NCI-H2196 treated with DMSO at 0.1 percent for 48 hours (cell line): ENCODE data around the gene CXorf38.
"Not testable (repeated sequence)": the region's sequence is repeated elsewhere in the genome, so short reads cannot be mapped to it uniquely, and the experiment has no call there.

Source experiments
- DNase-seq: peaks from one replicate; lab custom pipeline; 2025; ENCODE audit not compliant: unreplicated experiment; lab: John Stamatoyannopoulos, UW

The CXorf38 gene

DNA sequence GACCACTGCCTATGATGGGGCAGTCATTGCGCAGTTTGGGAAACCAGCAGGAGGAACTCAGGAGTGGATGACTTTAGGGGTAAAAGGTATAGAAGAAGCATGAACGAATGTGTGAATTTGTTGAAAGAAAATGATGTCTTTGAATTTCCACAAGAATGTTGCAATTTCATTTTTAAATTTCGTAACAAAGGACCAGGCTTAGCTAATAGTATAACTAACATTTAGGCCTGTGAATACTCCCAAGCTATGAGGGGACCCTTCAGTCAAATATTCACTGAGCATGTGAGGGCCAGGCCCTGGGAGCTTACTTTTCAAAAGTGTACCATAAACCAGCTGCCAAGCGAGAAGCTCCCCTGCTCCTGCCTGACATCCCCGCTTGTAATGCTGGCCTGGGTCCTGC, 18.9 kb downstream of the CXorf38 start:
- no peak for DNase-seq

- DNase-seq, result no peak
Observed at GRCh38 chrX:40625294-40625693, 22.1 kb downstream of the CXorf38 start.

- DNase-seq, result no peak
Observed at GRCh38 chrX:40623665-40624064, 23.7 kb downstream of the CXorf38 start.

GRCh38 chrX:40623139-40623536, 24.2 kb downstream of the CXorf38 start, which contains the start of gene MPC1L:
Gene MPC1L (plus strand): TSS chrX:40623428. CDS start chrX:40623566, 138 bp downstream.
- no peak for DNase-seq

DNA sequence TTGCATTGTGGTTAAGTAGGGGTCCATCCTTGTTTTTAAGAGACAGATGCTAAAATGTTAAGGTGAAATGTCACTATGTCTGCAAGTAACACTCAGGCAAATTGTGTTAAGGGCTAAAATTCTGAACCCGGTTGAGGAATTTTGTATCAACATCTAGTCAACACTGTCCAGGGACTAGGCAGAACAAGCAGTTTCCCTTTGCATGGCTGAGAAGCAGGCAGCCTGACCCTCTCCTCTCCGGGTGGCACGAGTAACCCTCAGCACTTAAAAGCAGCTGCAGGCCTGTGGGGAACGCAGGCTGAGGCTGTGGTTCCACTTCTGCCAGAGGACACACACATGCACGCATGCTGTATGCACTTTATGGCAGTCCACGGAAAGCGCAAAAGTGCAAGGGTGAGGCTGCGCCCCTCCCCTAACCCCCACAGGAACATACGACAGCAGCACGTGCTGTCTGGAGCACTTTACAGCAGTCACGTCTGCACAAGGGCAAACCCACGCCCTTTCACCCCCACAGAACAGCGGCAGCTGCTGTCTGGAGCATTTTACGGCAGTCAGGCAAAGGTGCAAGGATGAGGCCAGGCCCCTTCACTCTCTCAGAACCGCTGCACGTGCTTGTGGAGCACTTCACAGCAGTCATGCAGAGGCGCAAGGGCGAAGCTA, 24.8 kb downstream of the CXorf38 start:
- no peak for DNase-seq

GRCh38 chrX:40617566-40617965, 29.8 kb downstream of the CXorf38 start:
- no peak for DNase-seq

- DNase-seq, result no peak
Observed at GRCh38 chrX:40615976-40616375, 31.4 kb downstream of the CXorf38 start.

DNA sequence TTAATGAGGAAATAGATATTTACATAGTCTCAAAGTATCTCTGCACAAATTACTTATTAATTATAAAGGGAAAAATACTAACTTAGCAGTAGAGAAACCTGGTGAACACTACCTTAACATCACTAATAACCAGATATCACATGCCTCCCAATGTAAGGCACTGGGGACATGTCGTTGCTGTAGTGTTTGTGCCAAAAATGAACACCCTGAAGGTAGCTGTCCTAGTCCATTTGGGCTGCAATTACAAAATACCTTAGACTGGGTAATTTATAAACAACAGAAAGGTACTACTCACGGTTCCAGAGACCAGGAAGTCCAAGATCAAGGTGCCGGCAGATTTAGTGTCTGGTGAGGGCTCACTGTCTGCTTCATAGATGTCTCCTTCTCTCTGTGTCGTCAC, 34.9 kb downstream of the CXorf38 start:
- DNase-seq, result no peak

DNA sequence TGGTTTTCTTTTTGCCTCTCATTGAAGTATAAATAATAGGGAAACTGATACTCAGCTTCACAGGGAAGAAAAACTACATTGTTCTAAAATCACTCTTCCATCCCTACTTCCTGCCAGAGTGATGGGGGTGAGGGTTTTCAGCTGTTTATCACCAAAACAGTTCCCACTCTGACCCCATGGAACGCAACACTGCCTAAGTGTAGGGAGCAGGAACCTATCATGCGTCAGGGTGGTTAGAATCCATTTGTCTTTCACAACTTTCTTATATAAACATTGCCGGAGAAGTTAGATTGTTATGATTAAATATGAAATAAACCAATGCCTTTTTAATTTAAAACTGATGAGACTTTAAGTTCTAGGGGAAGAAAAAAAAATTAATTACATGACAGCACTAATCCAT, 40.0 kb downstream of the CXorf38 start:
- no peak for DNase-seq

DNA sequence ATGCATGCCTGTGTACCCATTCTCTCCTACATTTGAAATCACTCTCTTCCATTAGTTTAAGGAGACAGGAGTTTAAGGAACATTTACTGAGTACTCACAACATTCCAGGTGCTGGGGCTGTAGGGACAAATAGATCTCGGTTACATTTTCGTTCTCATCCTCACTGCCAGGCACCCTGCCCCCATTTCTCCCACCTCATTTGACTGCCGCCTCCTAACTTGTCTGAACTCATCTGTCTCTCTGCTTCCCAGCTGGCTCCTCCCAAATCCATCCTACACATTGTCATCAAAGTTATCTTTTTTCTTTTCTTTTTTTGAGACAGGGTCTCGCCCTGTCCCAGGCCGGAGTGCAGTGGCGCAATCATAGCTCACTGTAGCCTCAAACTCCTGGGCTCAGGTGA, 43.9 kb downstream of the CXorf38 start:
- no peak for DNase-seq

- not testable (repeated sequence) for DNase-seq
Observed at GRCh38 chrX:40589616-40590321, 57.6 kb downstream of the CXorf38 start.

DNA sequence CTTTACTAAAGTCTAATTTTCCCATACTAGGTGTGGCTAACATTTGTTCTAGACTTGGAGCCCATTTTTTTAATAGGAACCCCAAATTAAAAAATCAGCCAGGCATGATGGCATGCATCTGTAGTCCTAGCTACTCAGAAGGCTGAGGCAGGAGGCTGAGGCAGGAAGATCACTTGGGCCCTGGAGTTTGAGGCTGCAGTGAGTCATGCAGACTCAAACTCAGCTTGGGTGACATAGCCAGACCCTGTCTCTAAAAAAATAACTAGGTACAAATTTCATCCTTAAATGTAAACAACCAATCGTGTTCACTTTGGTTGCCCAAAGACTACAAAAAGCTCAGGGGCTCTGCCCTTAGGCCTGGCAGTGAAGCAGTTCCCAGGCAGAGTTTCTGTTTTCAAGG, 59.7 kb downstream of the CXorf38 start:
- not testable (repeated sequence) for DNase-seq

DNA sequence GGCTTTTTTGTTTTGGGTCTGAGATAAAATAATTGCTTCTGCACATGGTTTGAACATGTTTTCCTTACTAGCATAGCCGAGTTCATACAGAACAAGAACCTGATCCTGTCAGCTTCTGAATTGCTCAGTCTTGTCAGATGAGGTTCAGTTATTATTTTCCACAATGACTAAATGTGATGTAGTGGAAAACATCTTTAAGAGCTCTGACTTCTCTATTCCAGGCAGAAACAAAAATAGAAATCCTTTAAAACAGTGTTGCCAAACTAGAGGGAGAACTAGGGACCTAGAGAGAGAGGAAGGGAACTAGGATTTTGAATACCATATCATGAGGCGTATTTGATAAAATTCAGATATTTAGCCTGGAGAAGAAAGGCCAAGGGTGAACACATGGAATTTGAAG, 64.5 kb downstream of the CXorf38 start:
- no peak for DNase-seq

GRCh38 chrX:40582178-40582577, 65.2 kb downstream of the CXorf38 start:
- not testable (repeated sequence) for DNase-seq

GRCh38 chrX:40581336-40581920, 65.9 kb downstream of the CXorf38 start:
- no peak for DNase-seq

- peak; percentile 71 for DNase-seq
Observed at GRCh38 chrX:40580537-40581335, 66.6 kb downstream of the CXorf38 start, which contains the start of gene ATP6AP2. Gene ATP6AP2 (plus strand): TSS chrX:40580970. CDS start chrX:40581066, 96 bp downstream.

DNA sequence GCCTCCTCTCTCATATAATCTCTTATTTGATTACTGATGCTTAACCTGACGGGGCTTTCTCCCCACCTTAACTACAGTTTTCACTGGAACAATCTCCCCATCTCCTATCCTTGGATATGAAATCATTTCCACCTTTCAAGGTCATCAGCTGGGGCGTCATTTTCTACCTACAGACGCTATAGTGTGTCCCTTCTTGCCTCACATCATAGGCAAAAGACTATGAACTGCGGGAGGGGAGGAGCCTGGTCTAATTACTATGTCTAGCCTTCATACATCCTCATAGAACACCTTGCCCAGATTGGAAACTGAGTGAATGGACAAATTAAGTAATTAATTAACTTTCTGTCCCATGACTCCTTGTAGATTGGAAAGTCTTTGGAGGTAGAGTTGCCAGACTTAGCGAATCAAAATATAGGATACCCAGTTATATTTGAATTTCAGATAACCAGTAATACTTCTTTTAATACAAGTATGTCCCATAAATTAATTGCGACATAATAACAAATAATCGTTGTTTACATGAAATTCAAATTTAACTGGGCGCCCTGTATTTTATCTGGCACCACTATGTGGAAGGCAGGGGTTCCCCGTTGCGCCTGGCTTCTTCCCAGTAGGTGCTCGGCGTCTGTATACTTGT, 67.3 kb downstream of the CXorf38 start:
- DNase-seq, result no peak

- no peak for DNase-seq
Observed at GRCh38 chrX:40579141-40579540, 68.2 kb downstream of the CXorf38 start.

DNA sequence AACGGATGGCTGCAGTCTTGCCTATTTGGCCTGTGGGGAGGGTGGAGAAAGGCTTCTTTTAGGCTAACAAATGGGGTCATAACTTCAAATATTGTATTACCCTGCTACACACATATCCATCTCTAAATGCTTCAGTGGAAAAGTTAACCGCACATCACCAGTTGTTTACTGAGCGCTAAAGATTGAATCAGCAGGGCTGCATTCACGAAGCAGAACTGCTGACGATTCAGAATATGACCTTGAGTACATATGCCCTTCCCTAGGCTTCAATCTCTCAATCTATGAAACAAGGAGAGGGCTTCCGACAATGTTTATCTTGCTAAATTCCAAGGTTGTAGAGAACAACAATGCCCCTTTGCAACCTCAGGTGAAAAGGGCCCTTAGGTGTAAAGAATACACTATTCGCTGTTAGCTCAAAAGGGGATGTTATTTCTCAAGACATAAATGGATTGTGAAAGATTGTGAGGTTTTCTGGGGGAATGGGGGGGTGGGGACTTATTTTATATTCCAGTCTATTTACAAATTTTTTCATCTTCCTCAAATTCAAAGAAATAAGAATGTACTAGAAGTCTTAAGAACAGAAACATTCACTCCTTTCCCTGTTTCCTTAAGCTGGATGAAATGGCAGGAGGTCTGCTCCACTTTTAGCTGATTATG, 69.2 kb downstream of the CXorf38 start:
- no peak for DNase-seq
